Spleen (tissue), 11 donors: ENCODE results near the gene UBXN11. TPM values are rescaled to one million over a fixed set of nuclear protein-coding genes. Genes with fewer than 3 reads are reported as not detected.

Source experiments
- DNase-seq: peaks from one replicate; pipeline ENCODE4 v3.0.0-alpha.2; 2020
- H3K27ac ChIP-seq, 8 donors: fragments of 200-600 bp; sonication (generic) in 7 of 8; 1 replicate in 4 of 8; 2 replicates in 4 of 8; pipeline versions ENCODE4 v1.5.0 to v1.8.0; 2016 to 2021; ENCODE audit warnings: inconsistent platforms in 4 of 8, mild to moderate bottlenecking in 4 of 8, moderate library complexity in 1 of 8
- H3K27me3 ChIP-seq, 7 donors: fragments of 200-600 bp; sonication (generic) in 6 of 7; replicated peaks in 1 of 7; 1 replicate in 4 of 7; 2 replicates in 3 of 7; pipeline versions ENCODE4 v1.5.0 to v1.8.0; 2016 to 2021; ENCODE audit warnings: inconsistent platforms in 3 of 7, mild to moderate bottlenecking in 1 of 7
- H3K36me3 ChIP-seq, 6 donors: fragments of 200-600 bp; sonication (generic) in 5 of 6; 1 replicate in 4 of 6; 2 replicates in 2 of 6; pipeline versions ENCODE4 v1.5.0 to v1.8.0; 2016 to 2021; ENCODE audit warnings: inconsistent platforms in 2 of 6
- H3K4me1 ChIP-seq, 6 donors: fragments of 200-600 bp; sonication (generic) in 5 of 6; 1 replicate in 3 of 6; 2 replicates in 3 of 6; pipeline versions ENCODE4 v1.5.0 to v1.8.0; 2016 to 2021; ENCODE audit warnings: inconsistent platforms in 3 of 6
- H3K4me3 ChIP-seq, 8 donors: fragments of 200-600 bp; sonication (generic) in 7 of 8; 1 replicate in 4 of 8; 2 replicates in 4 of 8; pipeline versions ENCODE4 v1.5.0 to v1.8.0; 2016 to 2021; ENCODE audit warnings: inconsistent platforms in 4 of 8, mild to moderate bottlenecking in 4 of 8, moderate library complexity in 2 of 8
- H3K9me3 ChIP-seq, 8 donors: fragments of 200-600 bp; sonication (generic) in 7 of 8; 1 replicate in 4 of 8; 2 replicates in 4 of 8; pipeline versions ENCODE4 v1.5.0 to v1.8.0; 2016 to 2021; ENCODE audit warnings: inconsistent platforms in 4 of 8
- POLR2A ChIP-seq, 3 donors: fragments of 450-650 bp; IDR thresholded peaks; one replicate each; pipeline ENCODE4 v1.5.1; 2017; ENCODE audit warnings: antibody characterized with exemption in 3 of 3, mild to moderate bottlenecking in 1 of 3
- POLR2AphosphoS5 ChIP-seq, 3 donors: sonication (generic); formaldehyde crosslinking; IDR thresholded peaks; one replicate each; pipeline ENCODE4 v1.5.1; 2017; ENCODE audit warnings: antibody characterized with exemption in 3 of 3
- WGBS, 5 donors: extraction: QIAGEN DNeasy Blood & Tissue Kit in 3 of 5; methylation state at CpG; one replicate each; pipeline versions ENCODE4 v1.1.5 to v1.1.7; 2013 to 2018; 5-methylcytosine and 5-hydroxymethylcytosine counted together
- intact Hi-C: fragments of 100-400 bp; cut with DNase I; formaldehyde crosslinking; loops from one replicate; pipeline ENCODE4 v1.15.0; 2023; ENCODE audit warnings: low total_unique reads
- polyA plus RNA-seq, 3 donors: library from polyadenylated mRNA; stranded (reverse); fragments of 200-250 nt; gene quantifications; one replicate each; pipeline ENCODE4 v1.2.1, GENCODE V29; 2013
- total RNA-seq, 7 donors: library from RNA; depleted of rRNA in 3 of 7; stranded (reverse); fragments of >200 nt in 3 of 7; fragmentation: NEBNext Ultra II Directional in 4 of 7; extraction: Animal tissue kit (Norgen Biotek cat#: 25700) in 4 of 7; gene quantifications; one replicate each; pipeline versions ENCODE4 v1.1.0 to v1.2.1, GENCODE V29; 2016 to 2021
- TF ChIP-seq, protein P1 (sequence below), 11 experiments: fragments of 200-600 bp in 7 of 11; fragments of 450-650 bp in 4 of 11; sonication (generic) in 4 of 11; IDR thresholded peaks in 8 of 11; conservative IDR thresholded peaks in 3 of 11; 1 replicate in 7 of 11; 2 replicates in 4 of 11; pipeline versions ENCODE4 v1.4.0 to v1.8.0; 2016 to 2021; ENCODE audit warnings: antibody characterized with exemption in 11 of 11, inconsistent platforms in 4 of 11, mild to moderate bottlenecking in 1 of 11
- donor health status: healthy with polysubstance abuse.
- donor health status: DM: no; HTN: no; CAD: no; lungs with moderate emphysema.
- donor health status: DM: no; HTN: no; CAD: no.
- donor health status: Bipolar disorder and iron deficiency.
- donor health status: healthy.
- donor health status: DM: no; HTN: no; CAD: no.
- donor health status: DM: yes; HTN: yes; CAD: no.

Gene UBXN11
- total and polyA plus RNA-seq, 10 donors = 25.1 to 67.8 (median 49.2) TPM

DNA sequence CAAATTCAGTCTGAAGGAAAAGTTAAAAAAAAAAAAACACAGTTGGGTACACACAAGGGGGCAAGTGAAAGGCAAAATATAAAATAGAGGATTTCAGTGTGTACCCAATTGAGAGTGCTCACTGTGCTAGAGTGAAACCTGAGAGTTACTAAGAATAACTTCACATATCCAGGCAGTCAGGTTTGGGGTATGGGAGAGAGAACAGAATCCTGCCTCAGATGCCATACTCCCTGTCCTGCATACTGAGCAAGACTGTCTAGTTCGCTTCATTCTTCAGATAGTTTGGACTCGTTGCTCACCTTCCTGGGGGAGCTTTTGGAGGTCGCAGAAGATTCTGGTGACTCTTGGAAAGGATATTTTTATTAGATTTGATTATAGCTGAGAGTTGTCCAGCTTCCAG lies 52.0 kb downstream of the UBXN11 start:
- no peak for DNase-seq
- no peak overlapping the region for H3K4me3 ChIP-seq
- intact Hi-C loops = no loop called here
- peaks cover 0 to 8% (median 2%) of the 10 kb centered on the region in 6 donors for H3K4me1 ChIP-seq
- H3K9me3 ChIP-seq = no peaks in the 10 kb centered on the region
- TF ChIP-seq, protein P1, sequence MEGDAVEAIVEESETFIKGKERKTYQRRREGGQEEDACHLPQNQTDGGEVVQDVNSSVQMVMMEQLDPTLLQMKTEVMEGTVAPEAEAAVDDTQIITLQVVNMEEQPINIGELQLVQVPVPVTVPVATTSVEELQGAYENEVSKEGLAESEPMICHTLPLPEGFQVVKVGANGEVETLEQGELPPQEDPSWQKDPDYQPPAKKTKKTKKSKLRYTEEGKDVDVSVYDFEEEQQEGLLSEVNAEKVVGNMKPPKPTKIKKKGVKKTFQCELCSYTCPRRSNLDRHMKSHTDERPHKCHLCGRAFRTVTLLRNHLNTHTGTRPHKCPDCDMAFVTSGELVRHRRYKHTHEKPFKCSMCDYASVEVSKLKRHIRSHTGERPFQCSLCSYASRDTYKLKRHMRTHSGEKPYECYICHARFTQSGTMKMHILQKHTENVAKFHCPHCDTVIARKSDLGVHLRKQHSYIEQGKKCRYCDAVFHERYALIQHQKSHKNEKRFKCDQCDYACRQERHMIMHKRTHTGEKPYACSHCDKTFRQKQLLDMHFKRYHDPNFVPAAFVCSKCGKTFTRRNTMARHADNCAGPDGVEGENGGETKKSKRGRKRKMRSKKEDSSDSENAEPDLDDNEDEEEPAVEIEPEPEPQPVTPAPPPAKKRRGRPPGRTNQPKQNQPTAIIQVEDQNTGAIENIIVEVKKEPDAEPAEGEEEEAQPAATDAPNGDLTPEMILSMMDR (IDR thresholded peaks at IDR 0.05 in 8 of 11, conservative IDR thresholded peaks at IDR 0.05 in 3 of 11) = no peak
- TF ChIP-seq POLR2AphosphoS5 (IDR thresholded peaks at IDR 0.05) (no peak), POLR2A (IDR thresholded peaks at IDR 0.05) (no peak)
- H3K27ac ChIP-seq = no peak overlapping the region
- WGBS, 5 donors = 90 to 96% (median 93%) methylated on average over 3 of the region's 3 CpGs
- H3K36me3 ChIP-seq = peaks cover 4 to 81% (median 28%) of the 10 kb centered on the region in 6 donors
- no peaks in the 10 kb centered on the region for H3K27me3 ChIP-seq

DNA sequence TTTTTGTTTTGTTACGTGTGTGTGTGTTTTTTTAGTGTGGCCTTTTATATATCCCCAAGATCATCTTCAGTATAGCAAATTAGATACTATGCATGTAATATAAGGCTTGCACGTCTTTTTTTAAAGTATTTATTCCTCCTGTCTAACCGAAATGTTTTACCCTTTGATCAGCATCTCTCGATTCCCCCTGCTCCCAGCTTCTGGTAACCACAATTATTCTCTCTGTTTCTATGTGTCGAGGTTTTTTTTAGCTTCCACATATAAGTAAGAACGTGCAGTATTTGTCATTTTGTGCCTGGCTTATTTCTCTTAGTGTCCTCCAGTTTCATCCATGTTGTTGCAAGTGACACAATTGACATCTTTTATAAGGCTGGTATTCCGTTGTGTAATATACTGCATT lies 53.7 kb downstream of the UBXN11 start:
- Histone ChIP-seq H3K4me1 (no peaks in the 10 kb centered on the region), H3K36me3 (peaks cover 4 to 78% (median 15%) of the 10 kb centered on the region in 6 donors), H3K4me3 (no peak overlapping the region), H3K9me3 (no peaks in the 10 kb centered on the region), H3K27me3 (no peaks in the 10 kb centered on the region), H3K27ac (no peak overlapping the region)
- intact Hi-C loops = no loop called here
- DNase-seq = no peak
- TF ChIP-seq POLR2A (IDR thresholded peaks at IDR 0.05) (no peak), POLR2AphosphoS5 (IDR thresholded peaks at IDR 0.05) (no peak)
- TF ChIP-seq, protein P1 (IDR thresholded peaks at IDR 0.05 in 8 of 11, conservative IDR thresholded peaks at IDR 0.05 in 3 of 11) = no peak
- WGBS, 5 donors = 75 to 81% (median 78%) methylated on average over 7 of the region's 7 CpGs

DNA sequence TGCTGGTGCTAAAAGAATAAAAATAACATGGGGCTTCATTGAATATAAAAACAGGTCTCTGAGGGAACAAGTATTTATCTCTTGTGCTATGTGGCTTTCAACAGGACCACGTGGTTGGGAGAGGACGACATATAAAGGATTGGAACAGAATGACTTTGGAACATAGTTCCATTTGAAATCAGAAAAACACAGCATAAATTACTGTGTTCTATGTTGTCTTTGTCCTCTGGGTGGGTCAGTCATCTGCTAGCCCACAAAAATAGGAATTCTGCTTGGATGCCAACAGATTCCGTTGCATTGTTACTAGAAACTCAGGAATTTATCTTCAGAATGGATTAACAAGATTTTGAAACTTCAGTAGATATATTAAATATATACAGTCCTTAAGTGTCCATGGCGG lies 66.5 kb downstream of the UBXN11 start:
- no peaks in the 10 kb centered on the region for H3K27me3 ChIP-seq
- intact Hi-C loops = no loop called here
- WGBS, 5 donors = 95 to 99% (median 97%) methylated on average over 4 of the region's 4 CpGs
- TF ChIP-seq, protein P1 (IDR thresholded peaks at IDR 0.05 in 8 of 11, conservative IDR thresholded peaks at IDR 0.05 in 3 of 11) = no peak
- TF ChIP-seq POLR2A (IDR thresholded peaks at IDR 0.05) (no peak), POLR2AphosphoS5 (IDR thresholded peaks at IDR 0.05) (no peak)
- H3K9me3 ChIP-seq = no peaks in the 10 kb centered on the region
- H3K27ac ChIP-seq = no peak overlapping the region
- H3K4me3 ChIP-seq = no peak overlapping the region
- peaks cover 0 to 45% (median 6%) of the 10 kb centered on the region in 6 donors for H3K36me3 ChIP-seq
- peaks cover 0 to 29% (median 9%) of the 10 kb centered on the region in 6 donors for H3K4me1 ChIP-seq
- no peak for DNase-seq

DNA sequence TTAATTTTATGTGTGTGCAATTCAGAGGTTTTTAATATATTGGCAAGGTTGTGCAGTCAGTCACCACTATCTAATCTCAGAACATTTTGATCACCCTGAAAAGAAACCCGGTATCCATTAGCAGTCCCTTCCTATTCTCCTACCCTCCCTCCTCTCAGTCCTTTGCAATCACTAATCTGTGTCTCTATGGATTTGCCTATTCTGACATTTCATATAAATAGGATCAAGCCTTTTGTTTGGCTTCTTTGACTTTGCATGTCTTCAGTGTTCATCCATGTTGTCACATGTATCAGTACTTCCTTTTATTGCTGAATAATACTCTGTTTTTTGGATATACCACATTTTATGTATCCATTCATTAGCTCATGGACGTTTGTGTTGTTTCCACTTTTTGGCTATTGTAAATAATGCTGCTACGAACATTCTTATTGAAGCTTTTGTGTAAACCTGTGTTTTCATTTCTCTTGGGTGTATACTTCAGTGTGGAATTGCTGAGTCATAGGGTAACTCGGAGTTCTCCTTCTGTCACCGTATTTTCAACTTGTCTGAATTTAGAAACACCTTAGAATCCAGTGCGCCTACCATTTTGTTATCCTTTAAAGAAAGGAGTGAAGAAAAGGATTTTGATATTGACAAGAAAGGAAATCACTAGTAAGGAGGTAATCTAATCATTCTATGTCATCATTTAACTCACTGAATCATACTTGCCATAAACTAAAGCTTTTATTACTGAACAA lies 69.0 kb downstream of the UBXN11 start:
- peak overlapping the region in 1 of 8 donors; percentile 53 for H3K27ac ChIP-seq
- H3K4me3 ChIP-seq = no peak overlapping the region
- peaks cover 3 to 39% (median 17%) of the 10 kb centered on the region in 6 donors for H3K4me1 ChIP-seq
- peaks cover 0 to 24% (median 0%) of the 10 kb centered on the region in 6 donors for H3K36me3 ChIP-seq
- no peaks in the 10 kb centered on the region for H3K9me3 ChIP-seq
- WGBS, 5 donors = 52 to 65% (median 55%) methylated on average over 6 of the region's 6 CpGs
- DNase-seq = no peak
- intact Hi-C loops = no loop called here
- TF ChIP-seq POLR2A (IDR thresholded peaks at IDR 0.05) (no peak), POLR2AphosphoS5 (IDR thresholded peaks at IDR 0.05) (no peak)
- TF ChIP-seq, protein P1 (IDR thresholded peaks at IDR 0.05 in 8 of 11, conservative IDR thresholded peaks at IDR 0.05 in 3 of 11) = no peak
- H3K27me3 ChIP-seq = no peaks in the 10 kb centered on the region
